ENCODE results near the gene CHST9. TPM values are rescaled to one million over a fixed set of nuclear protein-coding genes. Genes with fewer than 3 reads are reported as not detected.

CHST9 gene
- total RNA-seq, 1 donor from 2014 or later, result 0.21 TPM

DNA sequence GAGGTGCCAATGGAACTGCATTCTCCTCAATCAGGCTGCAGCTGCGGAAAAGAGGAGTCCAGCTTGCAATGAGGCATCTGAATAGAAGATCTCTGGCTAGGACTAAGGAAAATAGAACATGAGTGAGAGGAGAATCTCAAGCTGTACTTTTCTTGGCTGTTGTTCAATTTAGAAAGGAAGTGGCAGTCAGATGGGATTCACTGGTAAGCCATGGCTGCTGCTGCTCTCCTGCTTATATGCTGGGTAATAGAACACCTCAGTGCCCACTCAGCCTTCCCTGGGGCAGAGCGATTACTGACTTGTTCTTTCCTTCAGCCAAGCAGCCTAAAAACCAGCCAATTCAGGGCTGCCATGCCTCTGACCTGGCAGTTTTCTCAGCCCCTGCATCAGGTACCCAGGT lies 17.6 kb upstream of the CHST9 start:
- Histone ChIP-seq H3K27ac (no peak overlapping the region), H3K36me3 (no peaks in the 10 kb centered on the region), H3K4me1 (no peaks in the 10 kb centered on the region), H3K27me3 (no peaks in the 10 kb centered on the region), H3K4me3 (no peak overlapping the region), H3K9me3 (no peaks in the 10 kb centered on the region)
- TF ChIP-seq, protein P1, sequence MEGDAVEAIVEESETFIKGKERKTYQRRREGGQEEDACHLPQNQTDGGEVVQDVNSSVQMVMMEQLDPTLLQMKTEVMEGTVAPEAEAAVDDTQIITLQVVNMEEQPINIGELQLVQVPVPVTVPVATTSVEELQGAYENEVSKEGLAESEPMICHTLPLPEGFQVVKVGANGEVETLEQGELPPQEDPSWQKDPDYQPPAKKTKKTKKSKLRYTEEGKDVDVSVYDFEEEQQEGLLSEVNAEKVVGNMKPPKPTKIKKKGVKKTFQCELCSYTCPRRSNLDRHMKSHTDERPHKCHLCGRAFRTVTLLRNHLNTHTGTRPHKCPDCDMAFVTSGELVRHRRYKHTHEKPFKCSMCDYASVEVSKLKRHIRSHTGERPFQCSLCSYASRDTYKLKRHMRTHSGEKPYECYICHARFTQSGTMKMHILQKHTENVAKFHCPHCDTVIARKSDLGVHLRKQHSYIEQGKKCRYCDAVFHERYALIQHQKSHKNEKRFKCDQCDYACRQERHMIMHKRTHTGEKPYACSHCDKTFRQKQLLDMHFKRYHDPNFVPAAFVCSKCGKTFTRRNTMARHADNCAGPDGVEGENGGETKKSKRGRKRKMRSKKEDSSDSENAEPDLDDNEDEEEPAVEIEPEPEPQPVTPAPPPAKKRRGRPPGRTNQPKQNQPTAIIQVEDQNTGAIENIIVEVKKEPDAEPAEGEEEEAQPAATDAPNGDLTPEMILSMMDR (IDR thresholded peaks at IDR 0.05), result no peak
- intact Hi-C loops (cut with DNase I), result no loop called here
- no peak for DNase-seq (ENCODE audit: low spot score in 2 of 2)

GRCh38 chr18:27198036-27198435 lies 12.9 kb upstream of the CHST9 start:
- intact Hi-C loops (cut with DNase I), result no loop called here
- no peaks in the 10 kb centered on the region for H3K4me1 ChIP-seq
- no peak for DNase-seq (ENCODE audit: low spot score in 2 of 2)
- no peaks in the 10 kb centered on the region for H3K36me3 ChIP-seq
- no peaks in the 10 kb centered on the region for H3K9me3 ChIP-seq
- no peak overlapping the region for H3K4me3 ChIP-seq
- no peak overlapping the region for H3K27ac ChIP-seq
- TF ChIP-seq, protein P1 (IDR thresholded peaks at IDR 0.05), result no peak
- H3K27me3 ChIP-seq, result no peaks in the 10 kb centered on the region

- H3K4me1 ChIP-seq, result no peaks in the 10 kb centered on the region
- no peak overlapping the region for H3K27ac ChIP-seq
- TF ChIP-seq, protein P1 (IDR thresholded peaks at IDR 0.05), result no peak
- no peaks in the 10 kb centered on the region for H3K9me3 ChIP-seq
- intact Hi-C loops (cut with DNase I), result no loop called here
- no peak for DNase-seq (ENCODE audit: low spot score in 2 of 2)
- no peaks in the 10 kb centered on the region for H3K27me3 ChIP-seq
- no peaks in the 10 kb centered on the region for H3K36me3 ChIP-seq
- no peak overlapping the region for H3K4me3 ChIP-seq
These were observed 3.2 kb upstream of the CHST9 start for GRCh38 chr18:27188309-27188708.

DNA sequence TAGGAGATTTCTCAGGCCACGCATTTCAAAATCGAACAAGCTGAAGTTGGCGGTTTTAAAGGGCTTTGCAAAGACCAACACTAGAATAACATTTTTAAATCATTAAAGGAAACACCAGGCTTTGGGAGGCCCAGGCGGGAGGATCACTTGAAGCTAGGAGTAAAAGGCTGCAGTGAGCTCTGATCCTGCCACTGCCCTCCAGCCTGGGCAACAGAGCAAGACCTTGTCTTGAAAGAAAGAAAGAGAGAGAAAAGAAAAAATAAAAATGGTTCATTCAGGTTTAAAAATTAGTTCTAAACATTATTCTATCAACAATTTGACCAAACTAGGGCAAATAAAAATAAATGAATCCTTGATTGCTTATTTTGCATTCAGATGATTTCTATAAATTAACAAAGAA lies 789 bp upstream of the CHST9 start:
- Histone ChIP-seq H3K36me3 (no peaks in the 10 kb centered on the region), H3K9me3 (no peaks in the 10 kb centered on the region), H3K4me3 (no peak overlapping the region), H3K27ac (no peak overlapping the region), H3K27me3 (no peaks in the 10 kb centered on the region), H3K4me1 (no peaks in the 10 kb centered on the region)
- no peak for DNase-seq (ENCODE audit: low spot score in 2 of 2)
- intact Hi-C loops (cut with DNase I), result no loop called here
- TF ChIP-seq, protein P1 (IDR thresholded peaks at IDR 0.05), result no peak

- Histone ChIP-seq H3K27me3 (no peaks in the 10 kb centered on the region), H3K4me3 (peak overlapping the region; percentile 21 to 36), H3K27ac (no peak overlapping the region), H3K36me3 (no peaks in the 10 kb centered on the region), H3K9me3 (no peaks in the 10 kb centered on the region), H3K4me1 (no peaks in the 10 kb centered on the region)
- intact Hi-C loops (cut with DNase I), result no loop called here
- TF ChIP-seq, protein P1 (IDR thresholded peaks at IDR 0.05), result no peak
- no peak for DNase-seq (ENCODE audit: low spot score in 2 of 2)
These were observed 738 bp downstream of the CHST9 start for GRCh38 chr18:27184115-27185024.
